Stimulated activated CD4-positive, alpha-beta T cell treated with anti-CD3 and anti-CD28 coated beads, Interleukin-12 subunit alpha, Interleukin-12 subunit beta, amount 100 ng/mL, for 48 hours (primary cell): ENCODE data around the gene NYNRIN.
"Not testable (repeated sequence)": the region's sequence is repeated elsewhere in the genome, so short reads cannot be mapped to it uniquely, and the experiment has no call there.

Experiments used
- DNase-seq, 3 donors: peaks; one replicate each; pipeline ENCODE4 v3.0.0-alpha.2; 2020; ENCODE audit warnings: low read depth in 2 of 3, low spot score in 1 of 3

NYNRIN gene

DNA sequence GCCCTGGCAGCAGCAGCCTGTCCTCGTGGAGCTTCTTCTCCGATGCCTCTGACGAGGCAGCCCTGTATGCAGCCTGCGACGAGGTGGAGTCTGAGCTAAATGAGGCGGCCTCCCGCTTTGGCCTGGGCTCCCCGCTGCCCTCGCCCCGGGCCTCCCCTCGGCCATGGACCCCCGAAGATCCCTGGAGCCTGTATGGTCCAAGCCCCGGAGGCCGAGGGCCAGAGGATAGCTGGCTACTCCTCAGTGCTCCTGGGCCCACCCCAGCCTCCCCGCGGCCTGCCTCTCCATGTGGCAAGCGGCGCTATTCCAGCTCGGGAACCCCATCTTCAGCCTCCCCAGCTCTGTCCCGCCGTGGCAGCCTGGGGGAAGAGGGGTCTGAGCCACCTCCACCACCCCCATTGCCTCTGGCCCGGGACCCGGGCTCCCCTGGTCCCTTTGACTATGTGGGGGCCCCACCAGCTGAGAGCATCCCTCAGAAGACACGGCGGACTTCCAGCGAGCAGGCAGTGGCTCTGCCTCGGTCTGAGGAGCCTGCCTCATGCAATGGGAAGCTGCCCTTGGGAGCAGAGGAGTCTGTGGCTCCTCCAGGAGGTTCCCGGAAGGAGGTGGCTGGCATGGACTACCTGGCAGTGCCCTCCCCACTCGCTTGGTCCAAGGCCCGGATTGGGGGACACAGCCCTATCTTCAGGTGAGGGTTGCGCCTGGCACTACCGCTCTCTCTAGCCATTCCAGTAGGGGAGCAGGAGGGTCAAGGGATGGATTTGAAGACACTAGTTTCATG lies 28.7 kb upstream of the NYNRIN start:
- no peak for DNase-seq

DNA sequence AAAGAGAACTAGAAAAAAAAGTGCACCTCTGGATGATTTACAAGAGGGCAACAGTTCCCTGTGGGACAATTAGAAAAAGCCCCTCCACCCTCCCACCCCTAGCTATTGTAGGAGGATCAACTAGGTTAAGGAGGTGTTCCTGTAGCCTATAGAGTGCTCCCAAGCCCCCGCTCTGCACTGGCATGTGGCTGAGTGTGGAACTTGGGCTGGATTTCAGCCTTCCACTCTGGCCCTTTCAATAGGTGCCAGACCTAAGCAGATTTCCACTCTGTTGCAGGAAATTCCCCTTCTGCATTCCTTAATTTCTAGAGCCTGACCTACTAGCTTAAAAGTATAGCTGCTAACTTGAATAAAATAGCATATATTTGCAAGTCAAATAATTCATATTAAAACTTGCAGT lies 28.1 kb upstream of the NYNRIN start:
- DNase-seq = no peak

- not testable (repeated sequence) for DNase-seq
These were observed 27.2 kb upstream of the NYNRIN start for GRCh38 chr14:24371605-24372004.

GRCh38 chr14:24372701-24373416 lies 25.9 kb upstream of the NYNRIN start:
- DNase-seq = no peak

- no peak for DNase-seq
These were observed 22.2 kb upstream of the NYNRIN start for GRCh38 chr14:24376448-24377070.

- DNase-seq = no peak
These were observed 21.7 kb upstream of the NYNRIN start for GRCh38 chr14:24377126-24377525.

GRCh38 chr14:24377657-24378056 lies 21.1 kb upstream of the NYNRIN start:
- no peak for DNase-seq

- no peak for DNase-seq
These were observed 20.5 kb upstream of the NYNRIN start for GRCh38 chr14:24378327-24378726.

GRCh38 chr14:24378981-24379906 lies 19.6 kb upstream of the NYNRIN start:
- no peak for DNase-seq

GRCh38 chr14:24379907-24380730 lies 18.7 kb upstream of the NYNRIN start:
- no peak for DNase-seq

- DNase-seq = no peak
These were observed 17.3 kb upstream of the NYNRIN start for GRCh38 chr14:24381363-24382063.

GRCh38 chr14:24382064-24382371 lies 16.8 kb upstream of the NYNRIN start:
- DNase-seq = no peak

DNA sequence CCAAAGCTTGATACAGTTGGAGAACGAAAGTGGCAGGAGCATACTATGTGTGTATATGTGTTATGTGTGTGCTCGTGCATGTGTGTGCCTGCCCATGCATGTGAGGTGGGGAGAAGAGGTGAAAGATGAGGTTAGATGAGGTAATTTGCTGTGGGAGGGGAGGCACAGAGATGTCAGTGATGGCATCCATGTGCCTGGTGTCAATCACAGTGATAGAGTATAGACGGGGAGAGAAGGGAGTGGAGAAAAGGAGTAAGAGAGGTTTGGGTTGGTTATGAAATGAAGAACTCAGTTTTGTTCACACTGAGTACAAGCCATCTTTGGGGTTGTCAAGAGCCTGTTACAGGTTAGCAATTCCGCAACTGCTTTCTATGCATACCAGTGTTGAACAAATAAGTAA lies 14.6 kb upstream of the NYNRIN start:
- no peak for DNase-seq

DNA sequence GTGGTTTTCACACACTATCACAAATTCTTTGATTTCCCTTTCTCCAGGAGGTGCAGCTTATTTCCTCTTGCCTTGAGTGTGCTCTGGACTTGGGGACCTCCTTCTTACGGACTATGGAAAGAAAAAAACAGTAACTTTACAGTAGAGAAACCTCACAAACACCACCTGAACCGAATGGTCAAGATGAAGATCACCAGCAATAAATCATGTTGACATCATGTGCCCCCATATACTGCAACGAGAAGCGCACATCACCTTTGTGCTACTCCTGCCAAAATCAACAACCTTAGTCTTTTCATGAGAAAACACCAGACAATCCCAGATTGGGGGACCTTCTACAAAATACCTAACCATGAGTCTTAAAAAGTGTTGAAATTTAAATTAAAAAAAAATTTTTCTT lies 13.3 kb upstream of the NYNRIN start:
- DNase-seq = no peak

- no peak for DNase-seq
These were observed 11.8 kb upstream of the NYNRIN start for GRCh38 chr14:24387009-24387345.

- not testable (repeated sequence) for DNase-seq
These were observed 11.2 kb upstream of the NYNRIN start for GRCh38 chr14:24387579-24387978.

DNA sequence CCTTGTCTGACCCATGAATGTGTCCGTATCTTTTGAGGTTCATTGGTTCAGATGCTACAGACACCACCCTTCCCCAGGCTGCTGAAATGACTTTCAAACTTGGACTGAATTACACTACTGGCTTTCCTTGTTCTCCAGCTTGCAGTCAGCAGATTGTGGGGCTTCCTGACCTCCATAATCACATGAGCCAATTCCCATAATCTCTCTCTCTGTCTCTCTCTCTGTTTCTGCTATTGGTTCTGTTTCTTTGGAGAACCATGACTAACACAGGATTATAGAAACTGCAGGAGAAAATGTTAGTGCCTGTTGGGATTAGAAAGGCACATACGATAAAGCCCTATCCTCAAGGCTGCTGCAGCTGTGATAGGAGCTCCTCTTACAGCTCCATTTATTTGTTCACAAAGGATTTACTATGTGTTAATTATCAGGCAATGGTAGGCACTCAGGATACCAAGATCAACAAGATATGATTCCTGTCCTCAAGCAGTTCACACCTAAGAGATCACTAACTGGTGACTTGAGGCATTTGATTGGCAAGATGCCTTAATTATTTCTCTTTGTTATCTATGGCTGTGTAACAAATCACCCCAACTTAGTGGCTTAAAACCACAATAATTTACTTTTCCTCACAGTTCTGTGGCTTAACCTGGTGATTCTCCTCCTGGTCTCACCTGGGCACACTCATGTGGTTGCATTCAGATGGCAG lies 10.2 kb upstream of the NYNRIN start:
- DNase-seq = no peak

GRCh38 chr14:24389226-24389848 lies 9.5 kb upstream of the NYNRIN start:
- no peak for DNase-seq
